IMR-90 (cell line): ENCODE measurements around the gene OR5C1. TPM values are rescaled to one million over a fixed set of nuclear protein-coding genes. Genes with fewer than 3 reads are reported as not detected.
A peak's percentile ranks its signal among the peaks of the same experiment; 100 is the strongest.

ENCODE experiments used
- ATAC-seq: fragments of 200-7000 bp; cut with Tn5 transposase; 2 replicates; pipeline ENCODE4 v1.9.1; 2020; ENCODE audit warnings: low read depth, mild to moderate bottlenecking, moderate library complexity
- BruUV-seq: library from RNA; stranded (reverse); fragments of 400-500 nt; replicated peaks from 2 replicates; lab custom pipeline; 2021; lab: Mats Ljungman, UMichigan
- CTCF ChIA-PET: fragments of 300-600 bp; formaldehyde crosslinking; extraction: SDS; loops from one replicate; lab custom pipeline; 2021; ENCODE audit warnings: antibody characterized with exemption; lab: Yijun Ruan, JAX
- POLR2A ChIA-PET: fragments of 300-600 bp; sonication (Branson Sonifier 250); formaldehyde crosslinking; loops from one replicate; lab custom pipeline; 2022; ENCODE audit warnings: antibody characterized with exemption; ENCODE audit not compliant: unreplicated experiment; lab: Charles Lee
- DNase-seq: peaks from one replicate; pipeline ENCODE4 v3.0.0; 2013
- H2AFZ ChIP-seq: replicated peaks from 2 replicates; pipeline ENCODE3; 2013; ENCODE audit warnings: low read length, mild to moderate bottlenecking; ENCODE audit not compliant: poor library complexity
- H2AK5ac ChIP-seq: 2 replicates; pipeline ENCODE4 v1.6.1; 2013; ENCODE audit warnings: low read depth, low read length, inconsistent platforms
- H2AK9ac ChIP-seq: replicated peaks from 2 replicates; pipeline ENCODE3; 2013; ENCODE audit warnings: mild to moderate bottlenecking, low read depth, low read length, moderate library complexity; ENCODE audit not compliant: poor library complexity
- H2BK120ac ChIP-seq: 2 replicates; pipeline ENCODE4 v1.6.1; 2013; ENCODE audit warnings: low read depth, low read length, inconsistent platforms
- H2BK15ac ChIP-seq: 3 replicates; pipeline ENCODE4 v1.6.1; 2013; ENCODE audit warnings: low read depth, low read length, inconsistent platforms
- H2BK20ac ChIP-seq: 2 replicates; pipeline ENCODE4 v1.6.1; 2013; ENCODE audit warnings: low read depth, mild to moderate bottlenecking, inconsistent platforms, low read length, moderate library complexity
- H2BK5ac ChIP-seq: 2 replicates; pipeline ENCODE4 v1.6.1; 2013; ENCODE audit warnings: mild to moderate bottlenecking, low read depth, low read length, inconsistent platforms; ENCODE audit not compliant: poor library complexity, severe bottlenecking
- H3K14ac ChIP-seq: replicated peaks from 2 replicates; pipeline ENCODE4 v1.6.1; 2013; ENCODE audit warnings: low read depth, low read length, inconsistent platforms
- H3K18ac ChIP-seq: 2 replicates; pipeline ENCODE4 v1.6.1; 2013; ENCODE audit warnings: low read depth, low read length, control low read depth
- H3K23ac ChIP-seq: 2 replicates; pipeline ENCODE4 v1.6.1; 2013; ENCODE audit warnings: low read depth, low read length, inconsistent platforms
- H3K27ac ChIP-seq: 2 replicates; pipeline ENCODE4 v1.5.1; 2013; ENCODE audit warnings: mild to moderate bottlenecking, control low read depth, low read length; ENCODE audit not compliant: insufficient read depth
- H3K27me3 ChIP-seq: 2 replicates; pipeline ENCODE4 v1.6.1; 2013; ENCODE audit warnings: low read length; ENCODE audit not compliant: control insufficient read depth, insufficient read depth
- H3K36me3 ChIP-seq: 2 replicates; pipeline ENCODE4 v1.6.1; 2013; ENCODE audit warnings: low read length, mixed read lengths; ENCODE audit not compliant: control insufficient read depth, insufficient read depth
- H3K4ac ChIP-seq: 2 replicates; pipeline ENCODE4 v1.6.1; 2013; ENCODE audit warnings: low read depth, low read length, inconsistent platforms
- H3K4me1 ChIP-seq: 2 replicates; pipeline ENCODE4 v1.6.1; 2013; ENCODE audit warnings: low read length, mixed read lengths; ENCODE audit not compliant: control insufficient read depth, insufficient read depth
- H3K4me2 ChIP-seq: 2 replicates; pipeline ENCODE4 v1.6.1; 2013; ENCODE audit warnings: low read depth, mild to moderate bottlenecking, control low read depth, low read length, moderate library complexity
- H3K4me3 ChIP-seq: 2 replicates; pipeline ENCODE4 v1.5.1; 2013; ENCODE audit warnings: low read depth, mild to moderate bottlenecking, control low read depth, low read length, moderate library complexity; ENCODE audit not compliant: insufficient read depth
- H3K56ac ChIP-seq: 2 replicates; pipeline ENCODE4 v1.6.1; 2013; ENCODE audit warnings: low read length, inconsistent platforms; ENCODE audit not compliant: insufficient read depth; ENCODE audit errors: extremely low read depth
- H3K79me1 ChIP-seq, 2 experiments: 2 replicates each; pipeline ENCODE4 v1.6.1; 2013; ENCODE audit warnings: low read length in 2 of 2, inconsistent platforms in 1 of 2, low read depth in 1 of 2
- H3K9ac ChIP-seq: 2 replicates; pipeline ENCODE4 v1.6.1; 2013; ENCODE audit warnings: low read depth, low read length, control low read depth
- H3K9me1 ChIP-seq: 2 replicates; pipeline ENCODE4 v1.6.1; 2013; ENCODE audit warnings: low read length, inconsistent platforms; ENCODE audit not compliant: insufficient read depth
- H3K9me3 ChIP-seq: 2 replicates; pipeline ENCODE4 v1.6.1; 2013; ENCODE audit warnings: low read length; ENCODE audit not compliant: control insufficient read depth, insufficient read depth
- H4K20me1 ChIP-seq: 2 replicates; pipeline ENCODE4 v1.6.1; 2013; ENCODE audit warnings: low read length, inconsistent platforms; ENCODE audit not compliant: insufficient read depth
- H4K5ac ChIP-seq: 2 replicates; pipeline ENCODE4 v1.6.1; 2013; ENCODE audit warnings: mild to moderate bottlenecking, low read depth, low read length, control low read depth
- H4K8ac ChIP-seq, 2 experiments: 2 replicates each; pipeline ENCODE4 v1.6.1; 2013; ENCODE audit warnings: low read depth in 2 of 2, low read length in 2 of 2, control low read depth in 1 of 2, inconsistent platforms in 1 of 2
- H4K91ac ChIP-seq: 2 replicates; pipeline ENCODE4 v1.6.1; 2013; ENCODE audit warnings: low read depth, low read length, inconsistent platforms; ENCODE audit not compliant: insufficient read depth
- CTCF ChIP-seq: conservative IDR thresholded peaks from 2 replicates; pipeline ENCODE4 v1.5.1; 2012; ENCODE audit warnings: mild to moderate bottlenecking, low read depth, low read length, improper control_type of control experiment
- ELK1 ChIP-seq: fragments of 150-350 bp; IDR thresholded peaks from 2 replicates; pipeline ENCODE4 v1.6.1; 2016; ENCODE audit warnings: low read depth, mild to moderate bottlenecking, low read length, moderate library complexity, borderline replicate concordance
- FOS ChIP-seq: fragments of 150-350 bp; IDR thresholded peaks from 2 replicates; pipeline ENCODE4 v1.6.1; 2016; ENCODE audit warnings: low read depth, low read length
- MAFK ChIP-seq: IDR thresholded peaks from 2 replicates; pipeline ENCODE4 v1.6.1; 2012; ENCODE audit warnings: low read depth, low read length, improper control_type of control experiment
- MAZ ChIP-seq: IDR thresholded peaks from 2 replicates; pipeline ENCODE4 v1.6.1; 2012; ENCODE audit warnings: low read depth, mild to moderate bottlenecking, low read length, improper control_type of control experiment, moderate library complexity, borderline replicate concordance
- MXI1 ChIP-seq: IDR thresholded peaks from 2 replicates; pipeline ENCODE4 v1.6.1; 2012; ENCODE audit warnings: low read depth, mild to moderate bottlenecking, low read length, moderate library complexity, borderline replicate concordance
- NFE2L2 ChIP-seq: fragments of 150-350 bp; IDR thresholded peaks from 2 replicates; pipeline ENCODE4 v1.6.1; 2016; ENCODE audit warnings: low read depth, mild to moderate bottlenecking, low read length
- RAD21 ChIP-seq: IDR thresholded peaks from 2 replicates; pipeline ENCODE4 v1.6.1; 2012; ENCODE audit warnings: low read length, improper control_type of control experiment
- RFX5 ChIP-seq: IDR thresholded peaks from 2 replicates; pipeline ENCODE4 v1.8.0; 2012; ENCODE audit warnings: low read depth, mild to moderate bottlenecking, low read length, moderate library complexity
- USF2 ChIP-seq: fragments of 150-350 bp; IDR thresholded peaks from 2 replicates; pipeline ENCODE4 v1.6.1; 2017; ENCODE audit warnings: mild to moderate bottlenecking, antibody characterized with exemption, low read length, low read depth
- WGBS, 2 experiments: methylation state at CpG; one replicate each; pipeline versions ENCODE4 v1.1.5 to v1.1.7; 2013; ENCODE audit warnings: missing lambda C conversion rate in 2 of 2; ENCODE audit not compliant: insufficient read length in 1 of 2; ENCODE audit errors: extremely low coverage in 2 of 2; 5-methylcytosine and 5-hydroxymethylcytosine counted together
- dilution Hi-C: fragments of 300-500 bp; cut with HindIII; formaldehyde crosslinking; loops from one replicate; pipeline ENCODE4 v1.14.3; 2018; ENCODE audit warnings: low sequenced_read_pairs; ENCODE audit not compliant: unreplicated experiment
- in situ Hi-C: fragments of 300-500 bp; cut with MboI; formaldehyde crosslinking; loops from 3 replicates; pipeline ENCODE4 v1.14.3; 2019; ENCODE audit warnings: low sequenced_read_pairs, inconsistent platforms, mixed read lengths
- intact Hi-C: fragments of 100-400 bp; cut with micrococcal nuclease; formaldehyde crosslinking; loops from 2 replicates; pipeline ENCODE4 v1.10.0; 2022
- polyA plus RNA-seq, 3 experiments: library from polyadenylated mRNA; depleted of rRNA; stranded (reverse); fragments of >200 nt; gene quantifications; 2 replicates each; pipeline ENCODE4 v1.2.3, GENCODE V29; 2012; ENCODE audit warnings: low replicate concordance in 1 of 3
- total RNA-seq: library from RNA; depleted of rRNA; stranded (reverse); fragments of >200 nt; gene quantifications from 2 replicates; pipeline ENCODE4 v1.2.3, GENCODE V29; 2012

Gene OR5C1
- total and polyA plus RNA-seq, 2 of the 4 experiments (the other 2 are of a cell fraction): not detected

- TF ChIP-seq MXI1: no peak
These were observed 18.7 kb downstream of the OR5C1 start (continued) for GRCh38 chr9:122807271-122807900.

GRCh38 chr9:122808141-122808540 is 19.4 kb downstream of the OR5C1 start:
- Histone ChIP-seq H3K27ac (no peak overlapping the region), H3K14ac (no peak overlapping the region; the same call in 1 of the 2 replicates), H4K5ac (no peak overlapping the region; the same call in 1 of the 2 replicates), H3K23ac (no peak overlapping the region), H3K27me3 (no peaks in the 10 kb centered on the region), H3K9ac (no peak overlapping the region), H2BK5ac (no peak overlapping the region), H2BK15ac (no peak overlapping the region), H3K4me1 (no peaks in the 10 kb centered on the region), H2AFZ (no peak overlapping the region), H4K20me1 (no peaks in the 10 kb centered on the region), H2AK9ac (no peak overlapping the region), H3K9me3 (peaks cover 4% of the 10 kb centered on the region), H3K18ac (no peak overlapping the region; the same call in 1 of the 2 replicates), H3K79me1 (no peaks in the 10 kb centered on the region), H2BK120ac (peak overlapping the region; percentile 39; the same call in 1 of the 2 replicates), H2AK5ac (no peak overlapping the region), H3K36me3 (no peaks in the 10 kb centered on the region), H4K91ac (peak overlapping the region; percentile 5; the same call in 1 of the 2 replicates), H3K56ac (no peak overlapping the region), H3K9me1 (no peaks in the 10 kb centered on the region; the same call in 1 of the 2 replicates), H3K4me2 (no peak overlapping the region), H4K8ac (no peak overlapping the region), H3K4me3 (no peak overlapping the region), H3K4ac (peak overlapping the region; percentile 55; the same call in 1 of the 2 replicates), H2BK20ac (peak overlapping the region; percentile 73; the same call in 1 of the 2 replicates)
- dilution Hi-C loops (no loop called here), in situ Hi-C loops (no loop called here), intact Hi-C loops (no loop called here)
- ChIA-PET CTCF (interaction anchor here (2.0 kb wide), 1 partner anchor 343 kb away, joined by 7 read pairs; no protein-coding TSS in a partner anchor), POLR2A (no interaction called here)
- BruUV-seq: no TSS peak
- DNase-seq (no peak), ATAC-seq (no peak)
- no CpG with 5 or more reads among the region's 3 CpGs for WGBS, 2 experiments
- TF ChIP-seq USF2: no peak
- no peak for TF ChIP-seq NFE2L2
- TF ChIP-seq RAD21: no peak
- TF ChIP-seq MAFK: no peak
- TF ChIP-seq MXI1: no peak
- no peak for TF ChIP-seq RFX5
- no peak for TF ChIP-seq FOS
- TF ChIP-seq ELK1: no peak
- no peak for TF ChIP-seq CTCF
- TF ChIP-seq MAZ: no peak
